ENCODE results near the gene ING1.
A peak's percentile ranks its signal among the peaks of the same experiment; 100 is the strongest.

Gene ING1

GRCh38 chr13:110705356-110705825 is 8.1 kb upstream of the ING1 start:
- ChIA-PET CTCF (interaction anchor here (1.1 to 1.8 kb wide), 2 partner anchors 20 to 166 kb away, joined by 3 to 4 read pairs; no protein-coding TSS in a partner anchor), POLR2A (interaction anchor here (1.2 to 2.3 kb wide), 2 partner anchors 10 to 94 kb away, joined by 5 to 19 read pairs; no protein-coding TSS in a partner anchor)
- no peak for DNase-seq (ENCODE audit: low read depth, low spot score)
- peak overlapping the region; percentile 77 for H3K4me3 ChIP-seq (ENCODE audit: low read depth, low read length)
- TF ChIP-seq, protein P1, sequence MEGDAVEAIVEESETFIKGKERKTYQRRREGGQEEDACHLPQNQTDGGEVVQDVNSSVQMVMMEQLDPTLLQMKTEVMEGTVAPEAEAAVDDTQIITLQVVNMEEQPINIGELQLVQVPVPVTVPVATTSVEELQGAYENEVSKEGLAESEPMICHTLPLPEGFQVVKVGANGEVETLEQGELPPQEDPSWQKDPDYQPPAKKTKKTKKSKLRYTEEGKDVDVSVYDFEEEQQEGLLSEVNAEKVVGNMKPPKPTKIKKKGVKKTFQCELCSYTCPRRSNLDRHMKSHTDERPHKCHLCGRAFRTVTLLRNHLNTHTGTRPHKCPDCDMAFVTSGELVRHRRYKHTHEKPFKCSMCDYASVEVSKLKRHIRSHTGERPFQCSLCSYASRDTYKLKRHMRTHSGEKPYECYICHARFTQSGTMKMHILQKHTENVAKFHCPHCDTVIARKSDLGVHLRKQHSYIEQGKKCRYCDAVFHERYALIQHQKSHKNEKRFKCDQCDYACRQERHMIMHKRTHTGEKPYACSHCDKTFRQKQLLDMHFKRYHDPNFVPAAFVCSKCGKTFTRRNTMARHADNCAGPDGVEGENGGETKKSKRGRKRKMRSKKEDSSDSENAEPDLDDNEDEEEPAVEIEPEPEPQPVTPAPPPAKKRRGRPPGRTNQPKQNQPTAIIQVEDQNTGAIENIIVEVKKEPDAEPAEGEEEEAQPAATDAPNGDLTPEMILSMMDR (IDR thresholded peaks at IDR 0.05; ENCODE audit: insufficient read depth, low read length, missing control alignments), result no peak

- ChIA-PET POLR2A (interaction anchor here (0.5 to 2.3 kb wide), 3 partner anchors 9 to 94 kb away, joined by 3 to 19 read pairs (median 5); no protein-coding TSS in a partner anchor), CTCF (interaction anchor here (1.1 to 1.8 kb wide), 2 partner anchors 21 to 165 kb away, joined by 3 to 4 read pairs; no protein-coding TSS in a partner anchor)
- DNase-seq (ENCODE audit: low read depth, low spot score), result peak; percentile 54
- TF ChIP-seq, protein P1 (IDR thresholded peaks at IDR 0.05; ENCODE audit: insufficient read depth, low read length, missing control alignments), result peak; percentile 10
- H3K4me3 ChIP-seq (ENCODE audit: low read depth, low read length), result peak within 1 kb of the TSS; percentile 77
Measured at GRCh38 chr13:110705826-110706569, 7.5 kb upstream of the ING1 start, which contains the start of gene CARS2. CARS2 (minus strand) TSS chr13:110706116; CDS start chr13:110706093, 23 bp downstream.

DNA sequence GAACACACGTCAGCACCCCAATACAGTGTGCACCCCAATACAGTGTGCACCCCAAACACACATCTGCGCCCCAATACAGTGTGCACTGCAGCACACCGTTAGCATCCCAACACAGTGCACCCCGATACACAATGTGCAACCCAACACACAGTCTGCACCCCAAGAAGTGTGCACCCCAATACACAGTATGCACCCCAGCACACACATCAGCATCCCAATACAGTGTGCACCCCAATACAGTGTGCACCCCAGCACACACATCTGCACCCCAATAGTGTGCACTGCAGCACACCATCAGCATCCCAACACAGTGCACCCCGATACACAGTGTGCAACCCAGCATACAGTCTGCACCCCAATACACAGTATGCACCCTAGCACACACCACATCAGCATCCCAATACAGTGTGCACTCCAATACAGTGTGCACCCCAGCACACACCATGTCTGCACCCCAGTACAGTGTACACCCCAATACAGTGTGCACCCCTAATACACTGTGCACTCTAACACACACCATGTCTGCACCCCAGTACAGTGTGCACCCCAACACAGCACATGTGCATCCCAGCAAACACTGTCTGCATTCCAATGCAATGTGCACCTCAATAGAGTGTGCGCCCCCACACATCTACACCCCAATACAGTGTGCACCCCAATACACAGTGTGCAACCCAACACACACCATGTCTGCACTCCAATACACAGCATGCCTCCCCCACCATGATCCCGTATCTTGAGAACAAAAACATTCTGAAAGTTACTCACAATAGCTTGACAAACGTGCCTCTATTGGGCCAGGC is 6.7 kb upstream of the ING1 start:
- TF ChIP-seq, protein P1 (IDR thresholded peaks at IDR 0.05; ENCODE audit: insufficient read depth, low read length, missing control alignments), result no peak
- H3K4me3 ChIP-seq (ENCODE audit: low read depth, low read length), result peak overlapping the region; percentile 77
- ChIA-PET POLR2A (interaction anchor here (2.3 kb wide), 1 partner anchor 8 kb away, joined by 19 read pairs; no protein-coding TSS in a partner anchor), CTCF (interaction anchor here (1.8 kb wide), 1 partner anchor 164 kb away, joined by 4 read pairs; no protein-coding TSS in a partner anchor)
- DNase-seq (ENCODE audit: low read depth, low spot score), result no peak

- ChIA-PET POLR2A (interaction anchor here (0.6 to 1.6 kb wide), 8 partner anchors 10 to 209 kb away, joined by 3 to 8 read pairs (median 3); partner anchors contain the start of genes ANKRD10 and NAXD), CTCF (interaction anchor here (0.6 to 1.2 kb wide), 2 partner anchors 256 to 302 kb away, joined by 3 read pairs; no protein-coding TSS in a partner anchor)
- DNase-seq (ENCODE audit: low read depth, low spot score), result no peak
- peak overlapping the region; percentile 88 for H3K4me3 ChIP-seq (ENCODE audit: low read depth, low read length)
- TF ChIP-seq, protein P1 (IDR thresholded peaks at IDR 0.05; ENCODE audit: insufficient read depth, low read length, missing control alignments), result no peak
Measured at GRCh38 chr13:110712081-110712848, 1.2 kb upstream of the ING1 start.

GRCh38 chr13:110712849-110713641 is 455 bp upstream of the ING1 start:
- ChIA-PET POLR2A (interaction anchor here (0.6 to 1.6 kb wide), 7 partner anchors 11 to 210 kb away, joined by 3 to 8 read pairs (median 3); partner anchors contain the start of genes ANKRD10 and NAXD), CTCF (interaction anchor here (0.6 kb wide), 1 partner anchor 301 kb away, joined by 3 read pairs; no protein-coding TSS in a partner anchor)
- peak; percentile 99 for DNase-seq (ENCODE audit: low read depth, low spot score)
- H3K4me3 ChIP-seq (ENCODE audit: low read depth, low read length), result peak overlapping the region; percentile 92
- TF ChIP-seq, protein P1 (IDR thresholded peaks at IDR 0.05; ENCODE audit: insufficient read depth, low read length, missing control alignments), result no peak

All from AG04449 (cell line).